ENCODE results near the gene STRIP2. TPM values are rescaled to one million over a fixed set of nuclear protein-coding genes. Genes with fewer than 3 reads are reported as not detected.

The STRIP2 gene
- total RNA-seq, 1 experiment from 2014 or later: 5.1 TPM

DNA sequence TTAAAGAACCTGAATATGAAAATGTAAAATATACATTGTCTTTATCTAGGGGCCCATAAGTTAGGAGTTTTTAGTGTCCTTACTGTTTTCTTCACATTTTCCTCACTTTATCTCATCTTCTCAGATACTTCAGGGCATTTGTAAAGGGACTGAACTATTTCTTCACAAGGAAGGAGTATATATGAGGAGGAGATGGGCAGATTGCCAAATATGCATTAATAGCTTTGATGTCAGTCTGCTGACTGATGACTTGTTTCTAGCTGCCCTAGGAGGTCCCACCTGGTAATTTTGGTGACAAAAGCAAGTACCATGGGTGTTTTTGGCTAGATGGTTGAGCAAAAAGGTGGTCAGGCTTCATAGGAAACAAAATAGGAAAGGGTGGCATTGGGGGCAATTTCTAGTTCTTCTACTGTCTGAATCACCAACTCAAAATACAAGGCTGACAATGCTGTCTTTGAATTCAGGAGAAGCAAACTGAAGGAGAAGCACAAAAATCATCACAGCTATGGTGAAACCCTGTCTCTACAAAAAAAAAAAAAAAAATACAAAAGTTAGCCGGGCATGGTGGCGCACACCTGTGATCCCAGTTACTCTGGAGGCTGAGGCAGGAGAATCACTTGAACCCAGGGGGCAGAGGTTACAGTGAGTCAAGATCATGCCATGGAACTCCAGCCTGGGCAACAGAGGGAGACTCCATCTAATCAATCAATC is 10.4 kb upstream of the STRIP2 start:
- Histone ChIP-seq H3K27me3 (ENCODE audit: control insufficient read depth, insufficient read depth, low read length) (no peaks in the 10 kb centered on the region), H3K27ac (ENCODE audit: low read length) (no peak overlapping the region), H3K4me1 (ENCODE audit: control insufficient read depth, insufficient read depth, low read length) (no peaks in the 10 kb centered on the region), H3K36me3 (ENCODE audit: control insufficient read depth, insufficient read depth, low read length) (no peaks in the 10 kb centered on the region), H3K4me3 (ENCODE audit: low read depth in 2 of 2, low read length in 2 of 2) (no peak overlapping the region), H3K9me3 (ENCODE audit: control insufficient read depth, insufficient read depth, low read depth, low read length) (no peaks in the 10 kb centered on the region)
- ChIA-PET CTCF (no interaction called here), POLR2A (no interaction called here)
- DNase-seq (ENCODE audit: low read depth, low spot score) (no peak), ATAC-seq (no peak)
- in situ Hi-C loops (cut with HindIII; ENCODE audit: low pct_unique_long_range_greater_than_20kb, low sequenced_read_pairs): no loop called here
- intact Hi-C loops (cut with micrococcal nuclease; ENCODE audit: unreplicated experiment): no loop called here
- no TSS peak for BruUV-seq (replicated peaks)
- TF ChIP-seq CTCF (IDR thresholded peaks at IDR 0.05) (no peak), SIN3A (IDR thresholded peaks at IDR 0.05; ENCODE audit: borderline replicate concordance, insufficient read depth, low read depth, low read length) (no peak), POLR2AphosphoS5 (IDR thresholded peaks at IDR 0.05; ENCODE audit: low read depth, low read length) (no peak), TCF7L2 (IDR thresholded peaks at IDR 0.05; ENCODE audit: low read depth, low read length) (no peak)
- TF ChIP-seq, protein P1, sequence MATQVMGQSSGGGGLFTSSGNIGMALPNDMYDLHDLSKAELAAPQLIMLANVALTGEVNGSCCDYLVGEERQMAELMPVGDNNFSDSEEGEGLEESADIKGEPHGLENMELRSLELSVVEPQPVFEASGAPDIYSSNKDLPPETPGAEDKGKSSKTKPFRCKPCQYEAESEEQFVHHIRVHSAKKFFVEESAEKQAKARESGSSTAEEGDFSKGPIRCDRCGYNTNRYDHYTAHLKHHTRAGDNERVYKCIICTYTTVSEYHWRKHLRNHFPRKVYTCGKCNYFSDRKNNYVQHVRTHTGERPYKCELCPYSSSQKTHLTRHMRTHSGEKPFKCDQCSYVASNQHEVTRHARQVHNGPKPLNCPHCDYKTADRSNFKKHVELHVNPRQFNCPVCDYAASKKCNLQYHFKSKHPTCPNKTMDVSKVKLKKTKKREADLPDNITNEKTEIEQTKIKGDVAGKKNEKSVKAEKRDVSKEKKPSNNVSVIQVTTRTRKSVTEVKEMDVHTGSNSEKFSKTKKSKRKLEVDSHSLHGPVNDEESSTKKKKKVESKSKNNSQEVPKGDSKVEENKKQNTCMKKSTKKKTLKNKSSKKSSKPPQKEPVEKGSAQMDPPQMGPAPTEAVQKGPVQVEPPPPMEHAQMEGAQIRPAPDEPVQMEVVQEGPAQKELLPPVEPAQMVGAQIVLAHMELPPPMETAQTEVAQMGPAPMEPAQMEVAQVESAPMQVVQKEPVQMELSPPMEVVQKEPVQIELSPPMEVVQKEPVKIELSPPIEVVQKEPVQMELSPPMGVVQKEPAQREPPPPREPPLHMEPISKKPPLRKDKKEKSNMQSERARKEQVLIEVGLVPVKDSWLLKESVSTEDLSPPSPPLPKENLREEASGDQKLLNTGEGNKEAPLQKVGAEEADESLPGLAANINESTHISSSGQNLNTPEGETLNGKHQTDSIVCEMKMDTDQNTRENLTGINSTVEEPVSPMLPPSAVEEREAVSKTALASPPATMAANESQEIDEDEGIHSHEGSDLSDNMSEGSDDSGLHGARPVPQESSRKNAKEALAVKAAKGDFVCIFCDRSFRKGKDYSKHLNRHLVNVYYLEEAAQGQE (IDR thresholded peaks at IDR 0.05; ENCODE audit: insufficient read depth in 1 of 2, low read depth in 2 of 2, low read length in 1 of 2): no peak

GRCh38 chr7:129426482-129426881 is 7.8 kb upstream of the STRIP2 start:
- ChIA-PET POLR2A (no interaction called here), CTCF (no interaction called here)
- TF ChIP-seq TCF7L2 (IDR thresholded peaks at IDR 0.05; ENCODE audit: low read depth, low read length) (no peak), SIN3A (IDR thresholded peaks at IDR 0.05; ENCODE audit: borderline replicate concordance, insufficient read depth, low read depth, low read length) (no peak), CTCF (IDR thresholded peaks at IDR 0.05) (no peak), POLR2AphosphoS5 (IDR thresholded peaks at IDR 0.05; ENCODE audit: low read depth, low read length) (no peak)
- TF ChIP-seq, protein P1 (IDR thresholded peaks at IDR 0.05; ENCODE audit: insufficient read depth in 1 of 2, low read depth in 2 of 2, low read length in 1 of 2): no peak
- DNase-seq (ENCODE audit: low read depth, low spot score) (no peak), ATAC-seq (no peak)
- Histone ChIP-seq H3K27ac (ENCODE audit: low read length) (no peak overlapping the region), H3K4me1 (ENCODE audit: control insufficient read depth, insufficient read depth, low read length) (no peaks in the 10 kb centered on the region), H3K9me3 (ENCODE audit: control insufficient read depth, insufficient read depth, low read depth, low read length) (no peaks in the 10 kb centered on the region), H3K4me3 (ENCODE audit: low read depth in 2 of 2, low read length in 2 of 2) (no peak overlapping the region), H3K36me3 (ENCODE audit: control insufficient read depth, insufficient read depth, low read length) (no peaks in the 10 kb centered on the region), H3K27me3 (ENCODE audit: control insufficient read depth, insufficient read depth, low read length) (no peaks in the 10 kb centered on the region)
- in situ Hi-C loops (cut with HindIII; ENCODE audit: low pct_unique_long_range_greater_than_20kb, low sequenced_read_pairs): no loop called here
- intact Hi-C loops (cut with micrococcal nuclease; ENCODE audit: unreplicated experiment): no loop called here
- no TSS peak for BruUV-seq (replicated peaks)

Data from Panc1 (cell line).